HCT116 (cell line): ENCODE data around the gene MOB3B. TPM values are rescaled to one million over a fixed set of nuclear protein-coding genes. Genes with fewer than 3 reads are reported as not detected.

Experiments used
- ATAC-seq: fragments of 200-7000 bp; cut with Tn5 transposase; 2 replicates; pipeline ENCODE4 v1.9.1; 2020; ENCODE audit warnings: mild to moderate bottlenecking, moderate library complexity
- BruUV-seq: library from RNA; stranded (reverse); fragments of 400-500 nt; replicated peaks from 2 replicates; lab custom pipeline; 2021; lab: Mats Ljungman, UMichigan
- CTCF ChIA-PET: fragments of 300-600 bp; sonication (Branson Sonifier 250); formaldehyde crosslinking; loops from one replicate; lab custom pipeline; 2021; ENCODE audit warnings: antibody characterized with exemption; lab: Charles Lee
- POLR2A ChIA-PET: fragments of 300-600, 350-600 bp; sonication (Branson Sonifier 250); formaldehyde crosslinking; loops from one replicate; lab custom pipeline; 2021; ENCODE audit warnings: antibody characterized with exemption; lab: Charles Lee
- RAD21 ChIA-PET, 2 experiments: fragments of 300-600 bp; sonication (Branson Sonifier 250); formaldehyde crosslinking; loops; one replicate each; lab custom pipeline; 2023; ENCODE audit warnings: low total read pairs in 2 of 2; ENCODE audit not compliant: uncharacterized antibody in 2 of 2, unreplicated experiment in 2 of 2, low non-redundant PET in 1 of 2; lab: Charles Lee
- DNase-seq: peaks from one replicate; pipeline ENCODE4 v3.0.0-alpha.2; 2010; ENCODE audit warnings: low read depth, low spot score
- H2AFZ ChIP-seq: fragments of 200-600 bp; shearing (Covaris generic), sonication (generic); 2 replicates; pipeline ENCODE4 v1.6.1; 2017; ENCODE audit warnings: low read depth, mixed run types, mixed read lengths, antibody characterized with exemption, low read length; ENCODE audit not compliant: poor library complexity, severe bottlenecking
- H3K27ac ChIP-seq: 2 replicates; pipeline ENCODE4 v1.5.1; 2012; ENCODE audit warnings: low read depth, low read length
- H3K27me3 ChIP-seq: fragments of 200-600 bp; sonication (generic); 2 replicates; pipeline ENCODE4 v1.6.1; 2016; ENCODE audit warnings: mixed run types, low read length, mixed read lengths; ENCODE audit not compliant: insufficient read depth
- H3K36me3 ChIP-seq, 2 experiments: fragments of 200-500 bp in 1 of 2; fragments of 200-600 bp in 1 of 2; sonication (Bioruptor generic) in 1 of 2; sonication (generic) in 1 of 2; 2 replicates each; pipeline versions ENCODE4 v1.5.1 to v1.6.1; 2014 to 2016; ENCODE audit warnings: low read length in 2 of 2, inconsistent platforms in 1 of 2, mixed read lengths in 1 of 2, mixed run types in 1 of 2; ENCODE audit not compliant: insufficient read depth in 2 of 2, control insufficient read depth in 1 of 2
- H3K4me1 ChIP-seq, 2 experiments: fragments of 200-600 bp in 1 of 2; sonication (generic) in 1 of 2; 2 replicates each; pipeline versions ENCODE4 v1.5.1 to v1.6.1; 2012 to 2017; ENCODE audit warnings: low read length in 2 of 2, inconsistent platforms in 1 of 2, mild to moderate bottlenecking in 1 of 2, mixed read lengths in 1 of 2, mixed run types in 1 of 2, moderate library complexity in 1 of 2; ENCODE audit not compliant: insufficient read depth in 2 of 2, control insufficient read depth in 1 of 2
- H3K4me2 ChIP-seq: fragments of 200-600 bp; sonication (generic); 2 replicates; pipeline ENCODE4 v1.6.1; 2017; ENCODE audit warnings: mixed run types, low read length, mixed read lengths
- H3K4me3 ChIP-seq, 2 experiments: fragments of 200-600 bp in 1 of 2; sonication (generic) in 1 of 2; replicated peaks in 1 of 2; 2 replicates each; pipeline ENCODE4 v1.5.1; 2011 to 2016; ENCODE audit warnings: low read length in 2 of 2, control low read depth in 1 of 2, low read depth in 1 of 2, mild to moderate bottlenecking in 1 of 2, mixed read lengths in 1 of 2, mixed run types in 1 of 2
- H3K79me2 ChIP-seq: fragments of 200-600 bp; sonication (generic); 2 replicates; pipeline ENCODE4 v1.6.1; 2017; ENCODE audit warnings: mild to moderate bottlenecking, mixed run types, low read length, moderate library complexity, mixed read lengths; ENCODE audit not compliant: insufficient read depth
- H3K9ac ChIP-seq: fragments of 200-600 bp; sonication (generic); 2 replicates; pipeline ENCODE4 v1.6.1; 2016; ENCODE audit warnings: low read length, mixed read lengths
- H3K9me2 ChIP-seq: fragments of 200-600 bp; sonication (generic), shearing (Covaris generic); 2 replicates; pipeline ENCODE4 v1.6.1; 2017; ENCODE audit warnings: mixed run types, mild to moderate bottlenecking, moderate library complexity; ENCODE audit not compliant: insufficient read depth
- H3K9me3 ChIP-seq, 2 experiments: fragments of 200-500 bp in 1 of 2; fragments of 200-600 bp in 1 of 2; sonication (Bioruptor generic) in 1 of 2; sonication (generic) in 1 of 2; 2 replicates each; pipeline ENCODE4 v1.6.1; 2014 to 2017; ENCODE audit warnings: low read length in 2 of 2, mixed read lengths in 2 of 2, inconsistent platforms in 1 of 2, low read depth in 1 of 2, mild to moderate bottlenecking in 1 of 2, mixed run types in 1 of 2, moderate library complexity in 1 of 2; ENCODE audit not compliant: control insufficient read depth in 1 of 2, insufficient read depth in 1 of 2
- H4K20me1 ChIP-seq: fragments of 200-600 bp; sonication (generic), shearing (Covaris generic); 2 replicates; pipeline ENCODE4 v1.6.1; 2017; ENCODE audit warnings: mixed run types, mild to moderate bottlenecking, moderate library complexity; ENCODE audit not compliant: insufficient read depth
- ATF3 ChIP-seq: IDR thresholded peaks from 2 replicates; pipeline ENCODE4 v1.6.1; 2012
- CBX3 ChIP-seq: IDR thresholded peaks from 2 replicates; pipeline ENCODE4 v1.6.1; 2012; ENCODE audit warnings: low read depth
- CEBPB ChIP-seq: IDR thresholded peaks from 2 replicates; pipeline ENCODE4 v1.6.1; 2012; ENCODE audit warnings: low read depth
- CTCF ChIP-seq, 3 experiments: fragments of 200-600 bp in 1 of 3; sonication (generic) in 1 of 3; IDR thresholded peaks in 2 of 3; conservative IDR thresholded peaks in 1 of 3; 2 replicates each; pipeline ENCODE4 v1.5.1; 2012 to 2017; ENCODE audit warnings: low read depth in 2 of 3, low read length in 2 of 3, antibody characterized with exemption in 1 of 3, borderline replicate concordance in 1 of 3, control low read depth in 1 of 3, mild to moderate bottlenecking in 1 of 3, mixed read lengths in 1 of 3, mixed run types in 1 of 3, moderate library complexity in 1 of 3; ENCODE audit not compliant: insufficient read depth in 1 of 3
- EGR1 ChIP-seq: IDR thresholded peaks from 2 replicates; pipeline ENCODE4 v1.6.1; 2012; ENCODE audit warnings: low read depth
- ELF1 ChIP-seq: IDR thresholded peaks from 2 replicates; pipeline ENCODE4 v1.6.1; 2012; ENCODE audit warnings: low read depth, borderline replicate concordance
- EZH2 ChIP-seq: fragments of 200-600 bp; sonication (generic); IDR thresholded peaks from 2 replicates; pipeline ENCODE4 v1.6.1; 2017; ENCODE audit warnings: antibody characterized with exemption, mixed run types
- EZH2phosphoT487 ChIP-seq: fragments of 200-600 bp; IDR thresholded peaks from 2 replicates; pipeline ENCODE4 v1.6.1; 2018; ENCODE audit warnings: antibody characterized with exemption, borderline replicate concordance
- FOSL1 ChIP-seq: IDR thresholded peaks from 2 replicates; pipeline ENCODE4 v1.6.1; 2012; ENCODE audit warnings: low read depth
- POLR2AphosphoS5 ChIP-seq: IDR thresholded peaks from 2 replicates; pipeline ENCODE4 v1.6.1; 2011; ENCODE audit warnings: mild to moderate bottlenecking, low read depth, low read length, moderate library complexity
- RAD21 ChIP-seq: IDR thresholded peaks from 2 replicates; pipeline ENCODE4 v1.6.1; 2012; ENCODE audit warnings: low read depth, mild to moderate bottlenecking
- REST ChIP-seq: IDR thresholded peaks from 2 replicates; pipeline ENCODE4 v1.6.1; 2012; ENCODE audit warnings: low read depth
- SIN3A ChIP-seq: IDR thresholded peaks from 2 replicates; pipeline ENCODE4 v1.6.1; 2012; ENCODE audit warnings: low read depth
- SP1 ChIP-seq: IDR thresholded peaks from 2 replicates; pipeline ENCODE4 v1.6.1; 2012; ENCODE audit warnings: low read depth
- SRF ChIP-seq: IDR thresholded peaks from 2 replicates; pipeline ENCODE4 v1.6.1; 2012; ENCODE audit warnings: low read depth
- TCF7L2 ChIP-seq: IDR thresholded peaks from 2 replicates; pipeline ENCODE4 v1.7.0; 2011; ENCODE audit warnings: borderline replicate concordance, inconsistent platforms; ENCODE audit not compliant: insufficient read depth, insufficient read length; ENCODE audit errors: extremely low read depth
- YY1 ChIP-seq: IDR thresholded peaks from 2 replicates; pipeline ENCODE4 v1.6.1; 2011; ENCODE audit warnings: low read length, low read depth, moderate library complexity, mild to moderate bottlenecking; ENCODE audit not compliant: insufficient replicate concordance; ENCODE audit errors: extremely low read depth
- ZBTB33 ChIP-seq: IDR thresholded peaks from 2 replicates; pipeline ENCODE4 v1.6.1; 2011; ENCODE audit warnings: mild to moderate bottlenecking, low read length, moderate library complexity; ENCODE audit not compliant: insufficient replicate concordance; ENCODE audit errors: extremely low read depth
- ZNF274 ChIP-seq: fragments of 200-500 bp; sonication (Bioruptor generic); IDR thresholded peaks from 2 replicates; pipeline ENCODE4 v1.6.1; 2014; ENCODE audit warnings: mild to moderate bottlenecking, low read depth, low read length, inconsistent platforms
- intact Hi-C: fragments of 100-400 bp; cut with micrococcal nuclease; formaldehyde crosslinking; loops from 2 replicates; pipeline ENCODE4 v1.10.0; 2022
- total RNA-seq: library from RNA; stranded (reverse); gene quantifications from one replicate; pipeline ENCODE4 v1.2.1, GENCODE V29; 2021; ENCODE audit not compliant: unreplicated experiment

MOB3B gene
- total RNA-seq, 1 experiment from 2014 or later = 1.2 TPM

GRCh38 chr9:27279611-27280010, 250.0 kb downstream of the MOB3B start:
- Histone ChIP-seq H3K27me3 (0 out of 2 replicates have a peak, but pooled peaks cover 5% of the 10 kb centered on the region), H4K20me1 (no peaks in the 10 kb centered on the region), H3K9ac (no peak overlapping the region), H3K4me1 (no peaks in the 10 kb centered on the region; a peak in 1 of 4 replicates), H3K79me2 (no peaks in the 10 kb centered on the region), H2AFZ (no peak overlapping the region), H3K4me3 (no peak overlapping the region), H3K4me2 (no peak overlapping the region), H3K27ac (no peak overlapping the region), H3K9me3 (no peaks in the 10 kb centered on the region), H3K36me3 (no peaks in the 10 kb centered on the region), H3K9me2 (no peaks in the 10 kb centered on the region)
- BruUV-seq = no TSS peak
- ChIA-PET CTCF (no interaction called here), RAD21 (no interaction called here), POLR2A (no interaction called here)
- TF ChIP-seq CTCF (IDR thresholded peaks at IDR 0.05 in 2 of 3, conservative IDR thresholded peaks at IDR 0.05 in 1 of 3; ENCODE audit: borderline replicate concordance in 1 of 3, insufficient read depth in 1 of 3, low read depth in 2 of 3, low read length in 2 of 3) (no peak), CEBPB (no peak), SP1 (no peak), FOSL1 (no peak), EGR1 (no peak), TCF7L2 (no peak), SRF (no peak), CBX3 (no peak), YY1 (no peak), ATF3 (no peak), ZBTB33 (no peak), ELF1 (no peak), ZNF274 (no peak), POLR2AphosphoS5 (no peak), SIN3A (no peak), EZH2phosphoT487 (no peak), EZH2 (no peak), RAD21 (no peak), REST (no peak)
- DNase-seq (no peak), ATAC-seq (no peak)
- intact Hi-C loops = no loop called here
